Measurements from ENCODE around the gene CCDC149. TPM values are rescaled to one million over a fixed set of nuclear protein-coding genes. Genes with fewer than 3 reads are reported as not detected.

The CCDC149 gene
- total and polyA plus RNA-seq, 2 of the 8 experiments (the other 6 are each of a cell fraction or from before 2014, with no cell fraction given) = 2.2 to 5.6 TPM

DNA sequence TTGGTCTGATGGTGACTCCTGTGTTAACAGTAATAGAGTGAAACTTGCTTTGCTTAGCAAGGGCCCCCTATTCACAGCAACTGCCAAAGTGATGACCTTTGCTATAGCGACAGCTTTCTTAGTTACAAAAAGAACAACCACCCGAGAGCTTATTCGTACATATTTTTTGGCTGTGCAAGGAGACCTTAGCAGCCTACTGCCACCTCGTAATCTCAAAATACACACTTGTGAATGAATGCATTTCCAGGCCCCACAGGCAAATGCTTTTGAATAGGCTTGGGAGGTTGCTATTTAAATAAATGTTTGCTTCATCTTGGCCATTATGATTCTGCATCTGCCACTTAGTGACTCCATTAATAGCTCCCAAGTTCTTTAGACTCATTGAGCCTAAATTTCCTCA lies 47.4 kb downstream of the CCDC149 start:
- H3K14ac ChIP-seq (ENCODE audit: insufficient read length) = no peak overlapping the region
- no peak overlapping the region for H2BK12ac ChIP-seq (ENCODE audit: low read depth, low read length)
- no peak overlapping the region for H2BK15ac ChIP-seq (ENCODE audit: low read length)
- H3K23me2 ChIP-seq (ENCODE audit: low read depth, low read length) = no peaks in the 10 kb centered on the region
- ChIA-PET CTCF (ENCODE audit: partially characterized antibody) (interaction anchor here (1.2 to 3.8 kb wide), 2 partner anchors 8 to 56 kb away, joined by 8 to 16 read pairs; no protein-coding TSS in a partner anchor), POLR2A (ENCODE audit: partially characterized antibody) (no interaction called here)
- H3K56ac ChIP-seq (replicated peaks; ENCODE audit: insufficient read length, low read depth, low read length) = no peak overlapping the region
- FAIRE-seq (no peak), DNase-seq (ENCODE audit: low read depth in 1 of 2, low spot score in 2 of 2) (no peak)
- no peak overlapping the region for H3K9ac ChIP-seq (replicated peaks in 1 of 4; ENCODE audit: extremely low read depth in 1 of 4, low read depth in 3 of 4, low read length in 3 of 4)
- H2BK120ac ChIP-seq (replicated peaks; ENCODE audit: low read depth, low read length) = no peak overlapping the region
- no peak overlapping the region for H3K4me3 ChIP-seq (ENCODE audit: extremely low read depth in 1 of 4, insufficient read depth in 2 of 4, low read depth in 3 of 4, low read length in 4 of 4)
- H3K18ac ChIP-seq (ENCODE audit: extremely low read depth, low read length) = no peak overlapping the region
- no peak overlapping the region for H4K8ac ChIP-seq (ENCODE audit: extremely low read depth, insufficient read depth, low read length)
- H2BK20ac ChIP-seq (ENCODE audit: low read length) = no peak overlapping the region
- H3K36me3 ChIP-seq (ENCODE audit: control insufficient read depth in 2 of 4, insufficient read depth in 4 of 4, low read length in 3 of 4) = peaks cover 0 to 9% (median 1%) of the 10 kb centered on the region in 4 experiments; a peak in 2 of 8 replicates
- TF ChIP-seq TAF7 (optimal IDR thresholded peaks at IDR 0.05; ENCODE audit: borderline replicate concordance, low read depth, low read length) (no peak), RXRA (IDR thresholded peaks at IDR 0.05; ENCODE audit: insufficient read depth, low read depth, low read length) (no peak), CREB1 (IDR thresholded peaks at IDR 0.05) (no peak), MAFK (IDR thresholded peaks at IDR 0.05; ENCODE audit: low read depth, low read length) (no peak), HDAC6 (IDR thresholded peaks at IDR 0.05; ENCODE audit: low read depth, low read length) (no peak), SAP30 (IDR thresholded peaks at IDR 0.05; ENCODE audit: insufficient read depth, insufficient replicate concordance, low read length) (no peak), KDM5A (IDR thresholded peaks at IDR 0.05; ENCODE audit: low read length) (no peak), RNF2 (IDR thresholded peaks at IDR 0.05; ENCODE audit: borderline replicate concordance, low read depth, low read length, missing control alignments, poor library complexity, severe bottlenecking) (no peak), CBX8 (IDR thresholded peaks at IDR 0.05; ENCODE audit: borderline replicate concordance, low read depth, low read length) (no peak), HDAC2 (IDR thresholded peaks at IDR 0.05; ENCODE audit: borderline replicate concordance in 1 of 2, low read depth in 2 of 2, low read length in 2 of 2) (no peak), SRF (IDR thresholded peaks at IDR 0.05; ENCODE audit: low read depth, low read length) (no peak)
- TF ChIP-seq, protein P1, sequence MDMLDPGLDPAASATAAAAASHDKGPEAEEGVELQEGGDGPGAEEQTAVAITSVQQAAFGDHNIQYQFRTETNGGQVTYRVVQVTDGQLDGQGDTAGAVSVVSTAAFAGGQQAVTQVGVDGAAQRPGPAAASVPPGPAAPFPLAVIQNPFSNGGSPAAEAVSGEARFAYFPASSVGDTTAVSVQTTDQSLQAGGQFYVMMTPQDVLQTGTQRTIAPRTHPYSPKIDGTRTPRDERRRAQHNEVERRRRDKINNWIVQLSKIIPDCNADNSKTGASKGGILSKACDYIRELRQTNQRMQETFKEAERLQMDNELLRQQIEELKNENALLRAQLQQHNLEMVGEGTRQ (IDR thresholded peaks at IDR 0.05; ENCODE audit: low read length) = no peak
- no peaks in the 10 kb centered on the region for H3K79me2 ChIP-seq (ENCODE audit: control insufficient read depth in 1 of 2, insufficient read depth in 2 of 2, low read length in 2 of 2)
- H4K91ac ChIP-seq (replicated peaks; ENCODE audit: insufficient read length, low read length) = no peak overlapping the region
- no peaks in the 10 kb centered on the region for H3K79me1 ChIP-seq (ENCODE audit: low read depth, low read length)
- 90% methylated on average over 4 of the region's 4 CpGs; no CpG with 5 or more reads in 1 of the 2 experiments for WGBS, 2 experiments (ENCODE audit: extremely low coverage in 1 of 2, insufficient coverage in 1 of 2, insufficient read length in 1 of 2, insufficient replicate concordance in 2 of 2, low coverage in 1 of 2, low lambda C conversion rate in 2 of 2, missing lambda C conversion rate in 1 of 2)
- H4K5ac ChIP-seq (ENCODE audit: insufficient read length, low read depth, low read length) = no peak overlapping the region
- H3K27ac ChIP-seq (ENCODE audit: low read depth, low read length) = no peak overlapping the region
- H4K20me1 ChIP-seq (replicated peaks in 1 of 2; ENCODE audit: control insufficient read depth in 1 of 2, insufficient read depth in 2 of 2, low read length in 2 of 2) = no peaks in the 10 kb centered on the region
- peaks cover 4 to 5% of the 10 kb centered on the region in 2 experiments; a peak in 3 of 4 replicates for H3K9me3 ChIP-seq (ENCODE audit: insufficient read depth in 2 of 2, low read depth in 1 of 2, low read length in 1 of 2)
- no peak overlapping the region for H3K23ac ChIP-seq (ENCODE audit: insufficient read length)
- H3K4me1 ChIP-seq (replicated peaks in 1 of 4; ENCODE audit: control insufficient read depth in 3 of 4, insufficient read depth in 4 of 4, low read length in 3 of 4) = peaks cover 7 to 18% (median 12%) of the 10 kb centered on the region in 4 experiments; a peak in 6 of 7 replicates
- H2AK5ac ChIP-seq (ENCODE audit: low read depth, low read length) = no peak overlapping the region
- H3K4me2 ChIP-seq (ENCODE audit: insufficient read depth in 1 of 2, low read depth in 2 of 2, low read length in 2 of 2) = no peak overlapping the region
- no peaks in the 10 kb centered on the region; a peak in 1 of 7 replicates for H3K27me3 ChIP-seq (replicated peaks in 1 of 4; ENCODE audit: control insufficient read depth in 3 of 4, extremely low read depth in 1 of 4, insufficient read depth in 3 of 4, low read length in 3 of 4)
- H2AFZ ChIP-seq (ENCODE audit: low read length) = no peak overlapping the region
- no peak overlapping the region for H2BK5ac ChIP-seq (ENCODE audit: low read depth, low read length)
- no peak overlapping the region for H3K4ac ChIP-seq (replicated peaks; ENCODE audit: insufficient read length, low read depth, low read length)
